Neuronal stem cell (in vitro differentiated cells): ENCODE measurements around the gene KDM5C.

Source experiments
- DNase-seq: peaks from one replicate; pipeline ENCODE4 v3.0.0-alpha.2; 2013; ENCODE audit warnings: low spot score
- H2AFZ ChIP-seq: one replicate; pipeline ENCODE4 v1.6.1; 2013; ENCODE audit warnings: mild to moderate bottlenecking, low read length, inconsistent platforms
- H2AK5ac ChIP-seq: 2 replicates; pipeline ENCODE4 v1.6.1; 2013; ENCODE audit warnings: low read depth, mild to moderate bottlenecking, inconsistent platforms, low read length, moderate library complexity, mixed read lengths
- H2BK120ac ChIP-seq: 2 replicates; pipeline ENCODE4 v1.6.1; 2013; ENCODE audit warnings: low read depth, mild to moderate bottlenecking, inconsistent platforms, low read length, moderate library complexity, mixed read lengths
- H2BK12ac ChIP-seq: one replicate; pipeline ENCODE4 v1.6.1; 2013; ENCODE audit warnings: low read length, inconsistent platforms
- H2BK15ac ChIP-seq: 2 replicates; pipeline ENCODE4 v1.6.1; 2013; ENCODE audit warnings: mild to moderate bottlenecking, low read length, inconsistent platforms, mixed read lengths
- H2BK5ac ChIP-seq: one replicate; pipeline ENCODE4 v1.6.1; 2013; ENCODE audit warnings: inconsistent platforms, mild to moderate bottlenecking, low read length, moderate library complexity
- H3K14ac ChIP-seq: one replicate; pipeline ENCODE4 v1.6.1; 2013; ENCODE audit warnings: low read length, inconsistent platforms
- H3K18ac ChIP-seq: 2 replicates; pipeline ENCODE4 v1.6.1; 2013; ENCODE audit warnings: low read length, inconsistent platforms
- H3K23ac ChIP-seq: 2 replicates; pipeline ENCODE4 v1.6.1; 2013; ENCODE audit warnings: low read depth, mild to moderate bottlenecking, mixed read lengths, low read length, inconsistent platforms; ENCODE audit not compliant: poor library complexity
- H3K27ac ChIP-seq: replicated peaks from 3 replicates; pipeline ENCODE4 v1.5.1; 2013; ENCODE audit warnings: low read length, inconsistent platforms
- H3K27me3 ChIP-seq, 3 experiments: 2 replicates each; pipeline ENCODE4 v1.6.1; 2013; ENCODE audit warnings: low read length in 3 of 3, mild to moderate bottlenecking in 2 of 3, inconsistent platforms in 1 of 3, low read depth in 1 of 3, mixed read lengths in 1 of 3, moderate library complexity in 1 of 3; ENCODE audit not compliant: control insufficient read depth in 3 of 3, insufficient read depth in 3 of 3
- H3K36me3 ChIP-seq, 2 donors: replicated peaks in 1 of 2; 2 replicates each; pipeline ENCODE4 v1.6.1; 2013; ENCODE audit warnings: low read length in 2 of 2; ENCODE audit not compliant: control insufficient read depth in 2 of 2, insufficient read depth in 2 of 2
- H3K4ac ChIP-seq: 2 replicates; pipeline ENCODE4 v1.6.1; 2013; ENCODE audit warnings: inconsistent platforms, mild to moderate bottlenecking, low read length, moderate library complexity
- H3K4me1 ChIP-seq, 2 donors: 1 replicate in 1 of 2; 2 replicates in 1 of 2; pipeline ENCODE4 v1.6.1; 2013; ENCODE audit warnings: low read length in 2 of 2, low read depth in 1 of 2; ENCODE audit not compliant: control insufficient read depth in 2 of 2, insufficient read depth in 1 of 2
- H3K4me2 ChIP-seq: one replicate; pipeline ENCODE4 v1.6.1; 2013; ENCODE audit warnings: mild to moderate bottlenecking, low read length, inconsistent platforms; ENCODE audit not compliant: insufficient read depth, poor library complexity, severe bottlenecking
- H3K4me3 ChIP-seq, 2 donors: 2 replicates each; pipeline ENCODE4 v1.5.1; 2013; ENCODE audit warnings: low read length in 2 of 2, mild to moderate bottlenecking in 2 of 2, inconsistent platforms in 1 of 2, moderate library complexity in 1 of 2
- H3K79me1 ChIP-seq: one replicate; pipeline ENCODE4 v1.6.1; 2013; ENCODE audit warnings: low read depth, mild to moderate bottlenecking, inconsistent platforms, low read length, moderate library complexity
- H3K9ac ChIP-seq: one replicate; pipeline ENCODE4 v1.6.1; 2013; ENCODE audit warnings: mild to moderate bottlenecking, low read depth, low read length, inconsistent platforms; ENCODE audit not compliant: poor library complexity
- H3K9me3 ChIP-seq, 2 donors: replicated peaks in 1 of 2; 2 replicates each; pipeline versions ENCODE3 to v1.6.1; 2013; ENCODE audit warnings: low read length in 2 of 2, mild to moderate bottlenecking in 2 of 2, inconsistent platforms in 1 of 2, low read depth in 1 of 2, mixed read lengths in 1 of 2, moderate library complexity in 1 of 2; ENCODE audit not compliant: control insufficient read depth in 2 of 2, insufficient read depth in 1 of 2
- H4K8ac ChIP-seq: one replicate; pipeline ENCODE4 v1.6.1; 2013; ENCODE audit warnings: low read depth, mild to moderate bottlenecking, inconsistent platforms, low read length, moderate library complexity
- H4K91ac ChIP-seq: one replicate; pipeline ENCODE4 v1.6.1; 2013; ENCODE audit warnings: low read length, low read depth, mild to moderate bottlenecking, inconsistent platforms; ENCODE audit not compliant: poor library complexity
- WGBS, 2 donors: extraction: QIAGEN DNeasy Blood & Tissue Kit; methylation state at CpG; one replicate each; pipeline ENCODE4 v1.1.7; 2013; ENCODE audit warnings: missing lambda C conversion rate in 2 of 2, mixed read lengths in 1 of 2; ENCODE audit not compliant: insufficient read length in 2 of 2, insufficient replicate concordance in 1 of 2; ENCODE audit errors: extremely low coverage in 2 of 2; 5-methylcytosine and 5-hydroxymethylcytosine counted together

Gene KDM5C

DNA sequence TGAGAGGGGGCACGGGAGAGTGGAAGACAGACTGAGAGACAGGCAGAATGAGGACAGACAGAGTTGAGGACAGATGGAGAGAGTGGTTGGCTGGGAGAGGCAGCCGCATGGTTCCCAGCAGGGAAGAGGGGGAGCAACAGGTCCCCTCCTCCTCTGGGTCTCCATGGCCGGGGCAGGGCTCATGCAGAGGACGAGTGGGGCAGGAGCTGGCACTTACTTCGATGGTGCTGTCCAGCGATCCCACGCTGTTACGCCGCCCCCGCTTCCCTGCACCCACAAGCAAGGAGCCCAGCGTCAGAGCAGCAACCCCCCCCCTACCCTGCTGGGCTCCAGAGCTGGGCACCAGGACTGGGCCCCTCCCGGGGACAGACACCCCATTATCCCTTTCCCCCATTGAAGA lies 10.6 kb upstream of the KDM5C start:
- Histone ChIP-seq H3K4me2 (no peak overlapping the region), H3K9ac (no peak overlapping the region), H3K4ac (no peak overlapping the region), H3K36me3 (no peaks in the 10 kb centered on the region), H2BK5ac (no peak overlapping the region), H2AFZ (no peak overlapping the region), H2AK5ac (no peak overlapping the region), H3K23ac (no peak overlapping the region), H4K8ac (no peak overlapping the region), H3K14ac (no peak overlapping the region), H3K27ac (no peak overlapping the region), H3K4me3 (no peak overlapping the region), H2BK120ac (no peak overlapping the region), H3K9me3 (no peaks in the 10 kb centered on the region), H2BK15ac (no peak overlapping the region), H4K91ac (no peak overlapping the region), H3K18ac (no peak overlapping the region), H2BK12ac (no peak overlapping the region), H3K4me1 (no peaks in the 10 kb centered on the region), H3K79me1 (no peaks in the 10 kb centered on the region), H3K27me3 (no peaks in the 10 kb centered on the region)
- WGBS, 2 donors = no CpG with 5 or more reads among the region's 12 CpGs
- no peak for DNase-seq

GRCh38 chrX:53234484-53234883 lies 9.5 kb upstream of the KDM5C start:
- H3K9me3 ChIP-seq = no peaks in the 10 kb centered on the region
- no peak overlapping the region for H2BK120ac ChIP-seq
- no peak overlapping the region for H3K23ac ChIP-seq
- H3K27ac ChIP-seq = no peak overlapping the region
- H3K4ac ChIP-seq = no peak overlapping the region
- no peak overlapping the region for H4K8ac ChIP-seq
- H3K4me3 ChIP-seq = no peak overlapping the region
- H2AFZ ChIP-seq = no peak overlapping the region
- WGBS, 2 donors = no CpG with 5 or more reads among the region's 9 CpGs
- H3K4me1 ChIP-seq = no peaks in the 10 kb centered on the region
- no peak overlapping the region for H3K18ac ChIP-seq
- H3K14ac ChIP-seq = no peak overlapping the region
- no peak overlapping the region for H2AK5ac ChIP-seq
- H3K4me2 ChIP-seq = no peak overlapping the region
- no peak overlapping the region for H2BK15ac ChIP-seq
- H4K91ac ChIP-seq = no peak overlapping the region
- no peak overlapping the region for H3K9ac ChIP-seq
- no peak overlapping the region for H2BK12ac ChIP-seq
- no peaks in the 10 kb centered on the region for H3K27me3 ChIP-seq
- no peaks in the 10 kb centered on the region for H3K36me3 ChIP-seq
- no peak for DNase-seq
- H2BK5ac ChIP-seq = no peak overlapping the region
- H3K79me1 ChIP-seq = peaks cover 1% of the 10 kb centered on the region

DNA sequence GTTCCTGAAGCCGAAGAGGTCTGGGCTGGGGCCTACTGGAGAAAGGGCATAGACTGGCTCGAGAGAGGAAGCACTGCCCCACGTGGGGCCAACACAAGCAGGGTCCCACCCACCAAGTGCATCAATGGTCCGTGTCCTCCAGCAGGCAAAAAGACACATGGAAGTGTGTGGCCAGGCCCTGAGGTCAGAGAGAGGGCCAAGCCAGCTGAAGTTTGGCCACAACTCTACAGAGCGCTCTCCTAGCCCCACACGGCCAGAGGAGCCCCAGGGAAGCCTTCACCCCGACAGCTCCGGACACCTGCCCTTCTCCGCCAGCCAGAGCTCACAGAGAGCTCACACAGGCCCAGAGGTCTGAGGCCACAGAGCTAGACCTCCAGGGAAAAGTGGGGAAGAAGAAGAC lies 8.5 kb upstream of the KDM5C start:
- Histone ChIP-seq H3K4me2 (no peak overlapping the region), H3K9ac (no peak overlapping the region), H3K27ac (no peak overlapping the region), H3K4ac (no peak overlapping the region), H2BK5ac (no peak overlapping the region), H3K4me1 (no peaks in the 10 kb centered on the region), H3K4me3 (no peak overlapping the region), H3K18ac (no peak overlapping the region), H2AK5ac (no peak overlapping the region), H2BK12ac (no peak overlapping the region), H3K14ac (no peak overlapping the region), H4K8ac (no peak overlapping the region), H2AFZ (no peak overlapping the region), H3K79me1 (peaks cover 1% of the 10 kb centered on the region), H3K27me3 (no peaks in the 10 kb centered on the region), H4K91ac (no peak overlapping the region), H2BK120ac (no peak overlapping the region), H3K9me3 (no peaks in the 10 kb centered on the region), H3K23ac (no peak overlapping the region), H3K36me3 (no peaks in the 10 kb centered on the region), H2BK15ac (no peak overlapping the region)
- no CpG with 5 or more reads among the region's 9 CpGs for WGBS, 2 donors
- no peak for DNase-seq

- Histone ChIP-seq H3K18ac (no peak overlapping the region), H2AK5ac (no peak overlapping the region), H3K4me1 (no peaks in the 10 kb centered on the region), H2AFZ (no peak overlapping the region), H2BK12ac (no peak overlapping the region), H3K23ac (no peak overlapping the region), H3K9ac (no peak overlapping the region), H3K9me3 (no peaks in the 10 kb centered on the region), H3K36me3 (no peaks in the 10 kb centered on the region), H2BK120ac (no peak overlapping the region), H4K8ac (no peak overlapping the region), H3K27ac (no peak overlapping the region), H3K4ac (no peak overlapping the region), H3K79me1 (peaks cover 1% of the 10 kb centered on the region), H3K4me2 (no peak overlapping the region), H2BK5ac (no peak overlapping the region), H3K14ac (no peak overlapping the region), H3K4me3 (no peak overlapping the region), H3K27me3 (peaks cover 0 to 3% (median 0%) of the 10 kb centered on the region in 3 experiments), H4K91ac (no peak overlapping the region), H2BK15ac (no peak overlapping the region)
- no CpG with 5 or more reads among the region's 5 CpGs for WGBS, 2 donors
- no peak for DNase-seq
These were observed 5.1 kb upstream of the KDM5C start for GRCh38 chrX:53230116-53230515.
